ENCODE measurements around the gene MYO18A. TPM values are rescaled to one million over a fixed set of nuclear protein-coding genes. Genes with fewer than 3 reads are reported as not detected.

Gene MYO18A
- total RNA-seq, 4 donors from 2014 or later, result 33.2 to 104 (median 59.3) TPM

DNA sequence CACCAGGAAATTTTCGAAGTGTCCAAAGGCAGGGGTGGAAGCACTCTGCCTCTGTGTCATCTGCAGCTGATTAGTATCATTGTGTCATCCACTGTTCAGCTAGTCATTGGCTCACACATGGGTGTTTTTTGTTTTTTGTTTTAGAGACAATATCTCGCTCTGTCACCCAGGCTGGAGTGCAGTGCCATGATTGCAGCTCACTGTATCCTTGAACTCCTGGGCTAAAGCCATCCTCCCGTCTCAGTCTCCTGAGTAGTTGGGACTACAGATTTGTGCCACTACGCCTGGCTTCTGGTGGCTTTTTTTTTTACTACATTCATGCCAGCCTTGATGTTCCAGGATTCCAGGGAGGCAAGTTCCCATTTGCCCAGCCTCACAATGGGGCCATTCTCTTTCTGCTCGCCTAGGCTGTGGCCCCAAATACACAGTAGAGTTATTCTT is 32.5 kb upstream of the MYO18A start:
- Histone ChIP-seq H3K36me3 (no peaks in the 10 kb centered on the region), H3K9me3 (no peaks in the 10 kb centered on the region), H3K27ac (no peak overlapping the region), H3K27me3 (no peaks in the 10 kb centered on the region), H3K4me1 (no peaks in the 10 kb centered on the region), H3K4me3 (no peak overlapping the region)
- no peak for TF ChIP-seq POLR2A (IDR thresholded peaks at IDR 0.05)
- TF ChIP-seq, protein P1, sequence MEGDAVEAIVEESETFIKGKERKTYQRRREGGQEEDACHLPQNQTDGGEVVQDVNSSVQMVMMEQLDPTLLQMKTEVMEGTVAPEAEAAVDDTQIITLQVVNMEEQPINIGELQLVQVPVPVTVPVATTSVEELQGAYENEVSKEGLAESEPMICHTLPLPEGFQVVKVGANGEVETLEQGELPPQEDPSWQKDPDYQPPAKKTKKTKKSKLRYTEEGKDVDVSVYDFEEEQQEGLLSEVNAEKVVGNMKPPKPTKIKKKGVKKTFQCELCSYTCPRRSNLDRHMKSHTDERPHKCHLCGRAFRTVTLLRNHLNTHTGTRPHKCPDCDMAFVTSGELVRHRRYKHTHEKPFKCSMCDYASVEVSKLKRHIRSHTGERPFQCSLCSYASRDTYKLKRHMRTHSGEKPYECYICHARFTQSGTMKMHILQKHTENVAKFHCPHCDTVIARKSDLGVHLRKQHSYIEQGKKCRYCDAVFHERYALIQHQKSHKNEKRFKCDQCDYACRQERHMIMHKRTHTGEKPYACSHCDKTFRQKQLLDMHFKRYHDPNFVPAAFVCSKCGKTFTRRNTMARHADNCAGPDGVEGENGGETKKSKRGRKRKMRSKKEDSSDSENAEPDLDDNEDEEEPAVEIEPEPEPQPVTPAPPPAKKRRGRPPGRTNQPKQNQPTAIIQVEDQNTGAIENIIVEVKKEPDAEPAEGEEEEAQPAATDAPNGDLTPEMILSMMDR (IDR thresholded peaks at IDR 0.05), result no peak
- intact Hi-C loops (cut with DNase I; ENCODE audit: low total_unique reads), result no loop called here
- no peak for DNase-seq

DNA sequence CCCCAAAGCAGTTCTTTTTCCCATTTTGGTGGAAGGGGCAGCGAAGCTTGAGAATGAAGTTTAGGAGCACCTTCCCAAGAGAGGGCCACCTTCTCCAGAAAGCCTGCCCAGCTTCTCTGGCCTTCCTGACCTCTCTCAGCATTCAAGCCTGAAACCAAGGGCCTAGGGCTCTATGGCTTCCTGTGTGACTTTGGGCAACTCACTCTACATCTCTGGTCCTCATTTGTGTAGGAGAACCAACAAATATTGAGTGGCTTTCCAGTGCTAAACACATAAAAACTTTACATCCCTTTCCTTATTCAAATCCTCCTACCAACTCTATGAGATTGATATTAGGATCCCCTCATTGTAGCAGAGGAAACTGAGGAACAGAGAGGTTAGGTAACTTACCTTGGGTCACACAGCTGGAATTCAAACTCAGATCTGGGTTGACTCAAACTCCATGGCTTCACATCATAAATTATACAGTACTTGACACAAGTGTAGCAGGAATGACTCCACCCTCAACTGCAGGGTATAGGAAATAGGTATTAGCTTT is 32.0 kb upstream of the MYO18A start:
- DNase-seq, result no peak
- no peaks in the 10 kb centered on the region for H3K36me3 ChIP-seq
- no peaks in the 10 kb centered on the region for H3K27me3 ChIP-seq
- no peaks in the 10 kb centered on the region for H3K9me3 ChIP-seq
- no peak overlapping the region for H3K27ac ChIP-seq
- no peaks in the 10 kb centered on the region for H3K4me1 ChIP-seq
- intact Hi-C loops (cut with DNase I; ENCODE audit: low total_unique reads), result no loop called here
- TF ChIP-seq, protein P1 (IDR thresholded peaks at IDR 0.05), result no peak
- no peak for TF ChIP-seq POLR2A (IDR thresholded peaks at IDR 0.05)
- H3K4me3 ChIP-seq, result no peak overlapping the region

DNA sequence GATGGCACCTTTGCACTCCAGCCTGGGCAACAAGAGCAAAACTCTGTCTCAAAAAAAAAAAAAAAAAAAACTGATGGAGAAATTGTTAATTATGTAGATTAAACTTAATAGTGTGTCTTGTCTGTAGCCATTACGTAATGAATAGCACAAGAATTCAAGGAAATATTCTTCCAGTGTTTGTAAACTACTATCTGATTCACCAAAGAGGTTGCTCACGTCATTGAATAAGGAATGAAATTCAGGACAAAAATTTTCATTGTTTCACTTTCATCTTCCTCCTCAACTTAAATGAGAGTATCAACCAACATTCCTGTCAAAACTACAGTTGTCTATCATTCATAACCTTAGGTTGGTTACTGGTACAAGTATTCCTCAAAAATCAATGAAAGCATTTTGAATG is 30.7 kb upstream of the MYO18A start:
- intact Hi-C loops (cut with DNase I; ENCODE audit: low total_unique reads), result no loop called here
- Histone ChIP-seq H3K9me3 (no peaks in the 10 kb centered on the region), H3K27ac (no peak overlapping the region), H3K27me3 (no peaks in the 10 kb centered on the region), H3K4me3 (no peak overlapping the region), H3K36me3 (no peaks in the 10 kb centered on the region), H3K4me1 (no peaks in the 10 kb centered on the region)
- no peak for DNase-seq
- TF ChIP-seq, protein P1 (IDR thresholded peaks at IDR 0.05), result no peak
- no peak for TF ChIP-seq POLR2A (IDR thresholded peaks at IDR 0.05)

DNA sequence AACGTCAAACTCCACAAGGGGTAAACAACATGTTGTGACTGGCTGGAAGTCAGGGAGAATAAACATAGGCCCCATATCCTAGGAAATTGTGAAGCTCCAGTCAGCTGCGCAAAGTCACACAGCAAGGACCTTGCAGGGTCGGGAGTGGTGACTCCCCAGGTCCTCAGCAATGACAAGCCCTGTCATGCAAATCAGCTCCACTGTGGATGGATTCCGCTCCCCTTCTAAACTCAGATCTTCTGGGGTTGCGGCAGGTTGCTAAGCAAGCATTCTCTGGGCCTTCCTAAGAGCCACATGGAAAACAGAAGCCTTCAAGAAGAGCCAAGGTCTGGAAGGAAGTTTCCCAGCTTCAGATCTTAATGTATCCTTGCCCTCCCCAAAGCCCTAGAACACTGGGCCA is 28.9 kb upstream of the MYO18A start:
- no peak for DNase-seq
- intact Hi-C loops (cut with DNase I; ENCODE audit: low total_unique reads), result no loop called here
- Histone ChIP-seq H3K27ac (no peak overlapping the region), H3K4me3 (no peak overlapping the region), H3K9me3 (no peaks in the 10 kb centered on the region), H3K36me3 (no peaks in the 10 kb centered on the region), H3K27me3 (no peaks in the 10 kb centered on the region), H3K4me1 (no peaks in the 10 kb centered on the region)
- TF ChIP-seq, protein P1 (IDR thresholded peaks at IDR 0.05), result no peak
- TF ChIP-seq POLR2A (IDR thresholded peaks at IDR 0.05), result no peak

DNA sequence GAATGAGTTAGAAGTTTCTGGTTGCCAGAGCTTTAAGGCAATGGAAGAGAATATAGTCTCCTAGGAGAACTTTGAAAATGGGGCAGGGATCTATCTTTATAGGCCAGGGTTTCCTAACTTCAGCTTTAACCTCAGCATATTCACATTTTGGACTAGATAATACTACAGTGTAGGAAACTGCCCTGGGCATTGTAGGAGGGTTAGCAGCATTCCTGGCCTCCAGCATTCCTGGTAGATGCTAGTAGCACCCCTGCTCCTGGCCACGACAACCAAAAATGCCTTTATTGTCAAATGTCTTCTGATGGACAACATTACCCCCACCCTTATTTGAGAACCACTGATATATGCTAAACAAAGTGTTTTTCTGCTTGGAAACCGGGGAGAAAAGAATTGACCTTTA is 27.8 kb upstream of the MYO18A start:
- no peak overlapping the region for H3K27ac ChIP-seq
- no peak for DNase-seq
- no peaks in the 10 kb centered on the region for H3K27me3 ChIP-seq
- no peak for TF ChIP-seq POLR2A (IDR thresholded peaks at IDR 0.05)
- TF ChIP-seq, protein P1 (IDR thresholded peaks at IDR 0.05), result no peak
- H3K4me1 ChIP-seq, result no peaks in the 10 kb centered on the region
- no peaks in the 10 kb centered on the region for H3K9me3 ChIP-seq
- H3K4me3 ChIP-seq, result no peak overlapping the region
- intact Hi-C loops (cut with DNase I; ENCODE audit: low total_unique reads), result no loop called here
- H3K36me3 ChIP-seq, result no peaks in the 10 kb centered on the region

Measured in uterus (tissue), 4 donors.